A549 (cell line): Measurements from ENCODE around the gene KIF1A. TPM values are rescaled to one million over a fixed set of nuclear protein-coding genes. Genes with fewer than 3 reads are reported as not detected.

ENCODE experiments used
- ATAC-seq, 2 experiments: fragments of 200-7000 bp in 1 of 2; fragments of >200 bp in 1 of 2; cut with Nextera tagmentation in 1 of 2; cut with Tn5 transposase in 1 of 2; 3 replicates each; pipeline versions ENCODE4 v1.8.0 to v1.9.1; 2018 to 2020; ENCODE audit warnings: mild to moderate bottlenecking in 1 of 2, moderate library complexity in 1 of 2
- CTCF ChIA-PET: fragments of 300-600 bp; sonication (Branson Sonifier 250); formaldehyde crosslinking; extraction: SDS; loops from one replicate; lab custom pipeline; 2021; ENCODE audit warnings: antibody characterized with exemption, inconsistent platforms; lab: Yijun Ruan, JAX
- POLR2A ChIA-PET: fragments of 350-600 bp; formaldehyde crosslinking; extraction: SDS; loops from one replicate; lab custom pipeline; 2021; ENCODE audit warnings: antibody characterized with exemption, inconsistent platforms; lab: Yijun Ruan, JAX
- DNase-seq, 2 experiments: peaks; one replicate each; pipeline versions ENCODE4 v3.0.0 to v3.0.0-alpha.2; 2011 to 2016; ENCODE audit warnings: low read depth in 1 of 2, low spot score in 1 of 2
- FAIRE-seq: peaks from 2 replicates; lab custom pipeline; 2011; peaks lifted over from hg19 to GRCh38; lab: Jason Lieb, UNC
- H3K27ac ChIP-seq, 2 experiments: fragments of >200 bp; sonication (Bioruptor Twin); formaldehyde crosslinking; 3 replicates each; pipeline ENCODE4 v1.5.1; 2016 to 2017
- H3K4me1 ChIP-seq: fragments of >200 bp; sonication (Bioruptor Twin); formaldehyde crosslinking; 3 replicates; pipeline ENCODE4 v1.6.1; 2016
- H3K4me2 ChIP-seq: fragments of >200 bp; sonication (Bioruptor Twin); formaldehyde crosslinking; 3 replicates; pipeline ENCODE4 v1.6.1; 2016
- H3K4me3 ChIP-seq: fragments of >200 bp; sonication (Bioruptor Twin); formaldehyde crosslinking; 3 replicates; pipeline ENCODE4 v1.5.1; 2016
- H3K9me3 ChIP-seq: fragments of >200 bp; sonication (Bioruptor Twin); formaldehyde crosslinking; 3 replicates; pipeline ENCODE4 v1.6.1; 2016
- BHLHE40 ChIP-seq: IDR thresholded peaks from 2 replicates; pipeline ENCODE4 v1.6.1; 2012; ENCODE audit warnings: low read depth, low read length, inconsistent platforms
- CEBPB ChIP-seq, 2 experiments: fragments of >200 bp in 1 of 2; sonication (Bioruptor Twin) in 1 of 2; formaldehyde crosslinking in 1 of 2; IDR thresholded peaks; 2 replicates each; pipeline ENCODE4 v1.6.1; 2012 to 2016
- FOXS1 ChIP-seq: fragments of 250-450 bp; sonication (Bioruptor Pico); IDR thresholded peaks from 2 replicates; pipeline ENCODE4 v1.5.0; 2020; ENCODE audit warnings: mild to moderate bottlenecking, moderate library complexity
- HOXA7 ChIP-seq: fragments of 250-450 bp; sonication (Bioruptor Pico); IDR thresholded peaks from 2 replicates; pipeline ENCODE4 v1.5.0; 2020; ENCODE audit warnings: mild to moderate bottlenecking, moderate library complexity
- JUN ChIP-seq, 2 experiments: fragments of >200 bp; sonication (Bioruptor Twin); formaldehyde crosslinking; IDR thresholded peaks; 2 replicates in 1 of 2; 3 replicates in 1 of 2; pipeline ENCODE4 v1.6.1; 2016 to 2017
- KDM5A ChIP-seq: fragments of 200-600 bp; sonication (generic); IDR thresholded peaks from 2 replicates; pipeline ENCODE4 v1.6.1; 2016; ENCODE audit warnings: antibody characterized with exemption, mild to moderate bottlenecking
- MAFK ChIP-seq: fragments of 450-650 bp; IDR thresholded peaks from 2 replicates; pipeline ENCODE4 v1.6.1; 2014; ENCODE audit not compliant: partially characterized antibody
- MYC ChIP-seq: IDR thresholded peaks from 2 replicates; pipeline ENCODE4 v1.6.1; 2012; ENCODE audit warnings: mild to moderate bottlenecking, inconsistent platforms, low read length, improper control_type of control experiment, borderline replicate concordance
- NPAS2 ChIP-seq: fragments of 250-450 bp; sonication (Bioruptor Pico); IDR thresholded peaks from 2 replicates; pipeline ENCODE4 v1.8.0; 2022; ENCODE audit warnings: mild to moderate bottlenecking, moderate library complexity, borderline replicate concordance
- NR3C1 ChIP-seq: fragments of >200 bp; sonication (Bioruptor Twin); formaldehyde crosslinking; IDR thresholded peaks from 3 replicates; pipeline ENCODE4 v1.6.1; 2017
- PBX3 ChIP-seq: IDR thresholded peaks from 2 replicates; pipeline ENCODE4 v1.6.1; 2012
- POLR2AphosphoS2 ChIP-seq: conservative IDR thresholded peaks from 2 replicates; pipeline ENCODE4 v1.6.1; 2012; ENCODE audit warnings: low read length, improper control_type of control experiment, inconsistent platforms
- REST ChIP-seq: fragments of 200-600 bp; sonication (generic); IDR thresholded peaks from 2 replicates; pipeline ENCODE4 v1.6.1; 2016; ENCODE audit warnings: antibody characterized with exemption, mild to moderate bottlenecking, moderate library complexity
- SREBF2 ChIP-seq: fragments of 450-650 bp; IDR thresholded peaks from 2 replicates; pipeline ENCODE4 v1.6.1; 2014; ENCODE audit warnings: mild to moderate bottlenecking, moderate library complexity
- USF2 ChIP-seq: fragments of 450-650 bp; IDR thresholded peaks from 2 replicates; pipeline ENCODE4 v1.6.1; 2014; ENCODE audit warnings: antibody characterized with exemption
- ZNF302 ChIP-seq: fragments of 250-450 bp; sonication (Bioruptor Pico); IDR thresholded peaks from 2 replicates; pipeline ENCODE4 v1.9.0; 2021; ENCODE audit warnings: inconsistent platforms, mild to moderate bottlenecking, moderate library complexity
- WGBS: methylation state at CpG from one replicate; pipeline ENCODE4 v1.1.6; 2017; ENCODE audit errors: missing lambda C conversion rate; 5-methylcytosine and 5-hydroxymethylcytosine counted together
- polyA plus RNA-seq, 4 experiments: library from polyadenylated mRNA; depleted of rRNA in 3 of 4; stranded (reverse); fragments of >200 nt; fragmentation: RNase III in 1 of 4; extraction: RNeasy Plus Mini Kit Qiagen cat#74134 plus additional on column Dnase treatment in 1 of 4; gene quantifications; 2 replicates in 3 of 4; 3 replicates in 1 of 4; pipeline ENCODE4 v1.2.3, GENCODE V29; 2011 to 2017
- TF ChIP-seq, protein P1 (sequence below): fragments of >200 bp; sonication (Bioruptor Twin); formaldehyde crosslinking; IDR thresholded peaks from 2 replicates; pipeline ENCODE4 v1.6.1; 2016
- TF ChIP-seq, protein P2 (sequence below): IDR thresholded peaks from 2 replicates; pipeline ENCODE4 v1.6.1; 2012

The KIF1A gene
- polyA plus RNA-seq, 2 of the 4 experiments (the other 2 are of a cell fraction): 0.28 to 0.50 TPM

GRCh38 chr2:240816584-240817495 lies 3.2 kb downstream of the KIF1A start:
- Histone ChIP-seq H3K4me1 (peaks cover 22% of the 10 kb centered on the region), H3K4me2 (no peak overlapping the region), H3K9me3 (peaks cover 22% of the 10 kb centered on the region), H3K4me3 (no peak overlapping the region), H3K27ac (no peak overlapping the region)
- TF ChIP-seq FOXS1 (CRISPR knock-in tag): no peak
- TF ChIP-seq, protein P1, sequence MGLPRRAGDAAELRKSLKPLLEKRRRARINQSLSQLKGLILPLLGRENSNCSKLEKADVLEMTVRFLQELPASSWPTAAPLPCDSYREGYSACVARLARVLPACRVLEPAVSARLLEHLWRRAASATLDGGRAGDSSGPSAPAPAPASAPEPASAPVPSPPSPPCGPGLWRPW: no peak
- no peak for TF ChIP-seq JUN (IDR thresholded peaks at IDR 0.05)
- no peak for TF ChIP-seq HOXA7
- TF ChIP-seq MYC: no peak
- TF ChIP-seq MAFK: no peak
- TF ChIP-seq CEBPB (IDR thresholded peaks at IDR 0.05): no peak
- TF ChIP-seq, protein P2, sequence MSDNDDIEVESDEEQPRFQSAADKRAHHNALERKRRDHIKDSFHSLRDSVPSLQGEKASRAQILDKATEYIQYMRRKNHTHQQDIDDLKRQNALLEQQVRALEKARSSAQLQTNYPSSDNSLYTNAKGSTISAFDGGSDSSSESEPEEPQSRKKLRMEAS: no peak
- no peak for TF ChIP-seq ZNF302
- TF ChIP-seq REST: no peak
- DNase-seq (no peak), FAIRE-seq (no peak), ATAC-seq (no peak)
- CTCF ChIA-PET: interaction anchor here (1.1 kb wide), 1 partner anchor 23 kb away, joined by 4 read pairs; no protein-coding TSS in a partner anchor
- POLR2A ChIA-PET: no interaction called here
- 43% methylated on average over 5 of the region's 12 CpGs for WGBS

GRCh38 chr2:240815761-240816583 lies 4.0 kb downstream of the KIF1A start:
- FAIRE-seq (no peak), DNase-seq (no peak), ATAC-seq (no peak)
- 46% methylated on average over 9 of the region's 9 CpGs for WGBS
- Histone ChIP-seq H3K27ac (no peak overlapping the region), H3K4me3 (no peak overlapping the region), H3K4me1 (peaks cover 18% of the 10 kb centered on the region), H3K9me3 (peaks cover 22% of the 10 kb centered on the region), H3K4me2 (no peak overlapping the region)
- ChIA-PET CTCF (no interaction called here), POLR2A (no interaction called here)
- TF ChIP-seq USF2 (no peak), PBX3 (no peak), FOXS1 (CRISPR knock-in tag) (no peak), NPAS2 (CRISPR knock-in tag) (no peak), BHLHE40 (no peak), REST (no peak), HOXA7 (no peak), NR3C1 (no peak), SREBF2 (no peak), KDM5A (no peak), POLR2AphosphoS2 (no peak)
